Liver (tissue), 9 donors: ENCODE results near the gene SEC62. TPM values are rescaled to one million over a fixed set of nuclear protein-coding genes. Genes with fewer than 3 reads are reported as not detected.

Experiments used
- DNase-seq: peaks from one replicate; pipeline ENCODE4 v3.0.0-alpha.2; 2017; ENCODE audit warnings: low spot score
- H3K27ac ChIP-seq, 2 donors: one replicate each; pipeline ENCODE4 v1.7.0; 2013; ENCODE audit warnings: inconsistent platforms in 2 of 2, low read length in 2 of 2, control low read depth in 1 of 2, low read depth in 1 of 2, mild to moderate bottlenecking in 1 of 2
- H3K27me3 ChIP-seq, 4 donors: one replicate each; pipeline versions ENCODE4 v1.6.1 to v1.7.0; 2013; ENCODE audit warnings: low read length in 3 of 4, inconsistent platforms in 1 of 4, mild to moderate bottlenecking in 1 of 4, moderate library complexity in 1 of 4; ENCODE audit not compliant: control insufficient read depth in 4 of 4, insufficient read depth in 4 of 4
- H3K36me3 ChIP-seq, 4 donors: one replicate each; pipeline versions ENCODE4 v1.6.1 to v1.7.0; 2013; ENCODE audit warnings: low read length in 3 of 4, mild to moderate bottlenecking in 3 of 4, low read depth in 1 of 4, moderate library complexity in 1 of 4; ENCODE audit not compliant: control insufficient read depth in 4 of 4, insufficient read depth in 3 of 4
- H3K4me1 ChIP-seq, 4 donors: one replicate each; pipeline versions ENCODE4 v1.6.1 to v1.7.0; 2013; ENCODE audit warnings: low read length in 3 of 4, mild to moderate bottlenecking in 3 of 4, moderate library complexity in 1 of 4; ENCODE audit not compliant: control insufficient read depth in 4 of 4, insufficient read depth in 4 of 4
- H3K4me3 ChIP-seq, 3 donors: one replicate each; pipeline versions ENCODE4 v1.6.1 to v1.7.0; 2013; ENCODE audit warnings: low read length in 3 of 3, control low read depth in 1 of 3, low read depth in 1 of 3, mild to moderate bottlenecking in 1 of 3
- H3K9ac ChIP-seq, 2 donors: one replicate each; pipeline ENCODE4 v1.7.0; 2013; ENCODE audit warnings: low read length in 2 of 2, mild to moderate bottlenecking in 2 of 2, moderate library complexity in 2 of 2, control low read depth in 1 of 2, low read depth in 1 of 2
- H3K9me3 ChIP-seq, 4 donors: one replicate each; pipeline versions ENCODE4 v1.6.1 to v1.7.0; 2013; ENCODE audit warnings: low read length in 3 of 4; ENCODE audit not compliant: control insufficient read depth in 4 of 4
- ATF3 ChIP-seq: IDR thresholded peaks from 2 replicates; pipeline ENCODE4 v1.6.1; 2016; ENCODE audit warnings: antibody characterized with exemption
- CTCF ChIP-seq: fragments of 150-350 bp; IDR thresholded peaks from 2 replicates; pipeline ENCODE4 v1.5.1; 2017; ENCODE audit warnings: improper control_type of control experiment, low read depth, low read length; ENCODE audit not compliant: missing input control
- EGR1 ChIP-seq, 2 donors: IDR thresholded peaks; 2 replicates each; pipeline ENCODE4 v1.6.1; 2016 to 2018; ENCODE audit warnings: antibody characterized with exemption in 2 of 2, low read depth in 2 of 2
- FOXA1 ChIP-seq: IDR thresholded peaks from 2 replicates; pipeline ENCODE4 v1.6.1; 2016; ENCODE audit warnings: antibody characterized with exemption
- GABPA ChIP-seq, 2 donors: IDR thresholded peaks in 1 of 2; conservative IDR thresholded peaks in 1 of 2; 2 replicates each; pipeline ENCODE4 v1.6.1; 2016; ENCODE audit warnings: antibody characterized with exemption in 2 of 2, mild to moderate bottlenecking in 1 of 2, moderate library complexity in 1 of 2
- HNF4A ChIP-seq, 2 donors: conservative IDR thresholded peaks; 2 replicates each; pipeline ENCODE4 v1.6.1; 2016; ENCODE audit warnings: antibody characterized with exemption in 2 of 2, mild to moderate bottlenecking in 2 of 2
- HNF4G ChIP-seq: IDR thresholded peaks from 2 replicates; pipeline ENCODE4 v1.6.1; 2016; ENCODE audit warnings: antibody characterized with exemption
- JUND ChIP-seq, 2 donors: IDR thresholded peaks; 2 replicates each; pipeline ENCODE4 v1.6.1; 2016; ENCODE audit warnings: antibody characterized with exemption in 2 of 2
- MAX ChIP-seq: IDR thresholded peaks from 2 replicates; pipeline ENCODE4 v1.6.1; 2016; ENCODE audit warnings: antibody characterized with exemption
- NR2F2 ChIP-seq: IDR thresholded peaks from 2 replicates; pipeline ENCODE4 v1.6.1; 2016; ENCODE audit warnings: antibody characterized with exemption
- RAD21 ChIP-seq, 2 donors: IDR thresholded peaks; 2 replicates each; pipeline ENCODE4 v1.6.1; 2016; ENCODE audit warnings: antibody characterized with exemption in 2 of 2, mild to moderate bottlenecking in 2 of 2
- REST ChIP-seq: IDR thresholded peaks from 2 replicates; pipeline ENCODE4 v1.6.1; 2016; ENCODE audit warnings: antibody characterized with exemption, mild to moderate bottlenecking
- RXRA ChIP-seq, 2 donors: IDR thresholded peaks; 2 replicates each; pipeline ENCODE4 v1.6.1; 2017 to 2018; ENCODE audit warnings: antibody characterized with exemption in 2 of 2, mild to moderate bottlenecking in 1 of 2
- SP1 ChIP-seq: IDR thresholded peaks from 2 replicates; pipeline ENCODE4 v1.6.1; 2018; ENCODE audit warnings: antibody characterized with exemption, mild to moderate bottlenecking
- TAF1 ChIP-seq: conservative IDR thresholded peaks from 2 replicates; pipeline ENCODE4 v1.6.1; 2016; ENCODE audit warnings: antibody characterized with exemption, mild to moderate bottlenecking
- YY1 ChIP-seq: IDR thresholded peaks from 2 replicates; pipeline ENCODE4 v1.6.1; 2016; ENCODE audit warnings: antibody characterized with exemption, mild to moderate bottlenecking
- ZBTB33 ChIP-seq: IDR thresholded peaks from 2 replicates; pipeline ENCODE4 v1.6.1; 2016; ENCODE audit warnings: antibody characterized with exemption
- WGBS: extraction: QIAGEN DNeasy Blood & Tissue Kit; methylation state at CpG from one replicate; pipeline ENCODE4 v1.1.7; 2013; 5-methylcytosine and 5-hydroxymethylcytosine counted together
- polyA plus RNA-seq, 2 donors: library from polyadenylated mRNA; stranded (reverse) in 1 of 2; unstranded in 1 of 2; fragments of 200-250 nt in 1 of 2; fragments of >200 nt in 1 of 2; fragmentation: Nextera tagmentation in 1 of 2; extraction: Ambion mirVana in 1 of 2; gene quantifications; one replicate each; pipeline versions ENCODE4 v1.2.1 to v1.2.3, GENCODE V29; 2013 to 2015
- total RNA-seq, 2 donors: library from RNA; depleted of rRNA; stranded (reverse); fragments of >200 nt; gene quantifications; one replicate each; pipeline ENCODE4 v1.2.3, GENCODE V29; 2014
- donor health status: healthy.
- donor health status: healthy.
- donor health status: healthy.
- donor health status: healthy.
- donor health status: healthy.

SEC62 gene
- total and polyA plus RNA-seq, 4 donors = 40.1 to 200 (median 63.3) TPM

GRCh38 chr3:170037463-170038433, 71.1 kb downstream of the SEC62 start, which contains the start of gene GPR160:
TSS of gene GPR160 (plus strand) at chr3:170037995. CDS start at chr3:170083973, 45,978 bp downstream.
- H3K36me3 ChIP-seq = no peaks in the 10 kb centered on the region
- no peak for TF ChIP-seq HNF4G
- TF ChIP-seq JUND (IDR thresholded peaks at IDR 0.05) = no peak
- no peak for TF ChIP-seq SP1
- TF ChIP-seq NR2F2 = no peak
- TF ChIP-seq RAD21 (IDR thresholded peaks at IDR 0.05) = peak; percentile 57 to 73
- TF ChIP-seq FOXA1 = no peak
- no peak for TF ChIP-seq YY1
- no peak for TF ChIP-seq REST
- TF ChIP-seq CTCF = peak; percentile 50
- TF ChIP-seq EGR1 (IDR thresholded peaks at IDR 0.05; ENCODE audit: low read depth in 2 of 2) = no peak
- no peak for TF ChIP-seq TAF1
- TF ChIP-seq HNF4A (conservative IDR thresholded peaks at IDR 0.05) = no peak
- H3K27me3 ChIP-seq = no peaks in the 10 kb centered on the region
- 4% methylated on average over 78 of the region's 78 CpGs for WGBS
- H3K4me3 ChIP-seq = peak within 1 kb of the TSS; percentile 49 to 76 (median 63)
- peaks cover 5 to 14% (median 12%) of the 10 kb centered on the region in 4 donors for H3K4me1 ChIP-seq
- H3K27ac ChIP-seq = peak within 1 kb of the TSS; percentile 35 to 47
- no peaks in the 10 kb centered on the region for H3K9me3 ChIP-seq
- peak within 1 kb of the TSS in 1 of 2 donors; percentile 43 for H3K9ac ChIP-seq
- DNase-seq = peak; percentile 82

GRCh38 chr3:170038434-170039110, 72.0 kb downstream of the SEC62 start:
- peak overlapping the region in 1 of 2 donors; percentile 43 for H3K9ac ChIP-seq
- 7% methylated on average over 51 of the region's 51 CpGs for WGBS
- H3K27ac ChIP-seq = peak overlapping the region; percentile 35 to 47
- no peak for DNase-seq
- H3K4me1 ChIP-seq = peaks cover 5 to 14% (median 12%) of the 10 kb centered on the region in 4 donors
- no peaks in the 10 kb centered on the region for H3K9me3 ChIP-seq
- H3K4me3 ChIP-seq = peak overlapping the region; percentile 49 to 76 (median 63)
- no peaks in the 10 kb centered on the region for H3K36me3 ChIP-seq
- H3K27me3 ChIP-seq = no peaks in the 10 kb centered on the region
- TF ChIP-seq RXRA (IDR thresholded peaks at IDR 0.05) (no peak), HNF4A (conservative IDR thresholded peaks at IDR 0.05) (no peak), CTCF (no peak), GABPA (IDR thresholded peaks at IDR 0.05 in 1 of 2, conservative IDR thresholded peaks at IDR 0.05 in 1 of 2) (no peak), HNF4G (no peak), NR2F2 (no peak), MAX (no peak), SP1 (no peak), ZBTB33 (no peak), YY1 (no peak), RAD21 (IDR thresholded peaks at IDR 0.05) (no peak), ATF3 (no peak)
